NB4 (cell line): ENCODE results near the gene ELSPBP1.

Experiments
- DNase-seq: peaks from one replicate; pipeline ENCODE4 v3.0.0; 2010; ENCODE audit warnings: low read depth
- H3K4me3 ChIP-seq: one replicate; pipeline ENCODE4 v1.5.1; 2011; ENCODE audit warnings: mild to moderate bottlenecking, low read depth, low read length, moderate library complexity
- CTCF ChIP-seq: IDR thresholded peaks from one replicate; pipeline ENCODE4 v1.5.1; 2012; ENCODE audit warnings: low read depth, low read length
- MAX ChIP-seq: IDR thresholded peaks from 2 replicates; pipeline ENCODE4 v1.6.1; 2011; ENCODE audit warnings: low read depth, low read length
- MYC ChIP-seq: IDR thresholded peaks from 2 replicates; pipeline ENCODE4 v1.6.1; 2011; ENCODE audit warnings: low read depth, low read length
- POLR2A ChIP-seq: IDR thresholded peaks from 2 replicates; pipeline ENCODE4 v1.6.1; 2011; ENCODE audit warnings: mild to moderate bottlenecking; ENCODE audit not compliant: insufficient read length; ENCODE audit errors: extremely low read depth

ELSPBP1 gene

GRCh38 chr19:48030073-48030472, 35.6 kb downstream of the ELSPBP1 start:
- no peak for DNase-seq
- no peak overlapping the region for H3K4me3 ChIP-seq
- no peak for TF ChIP-seq CTCF
- TF ChIP-seq POLR2A, result no peak
- no peak for TF ChIP-seq MYC
- no peak for TF ChIP-seq MAX

GRCh38 chr19:48033604-48034003, 39.2 kb downstream of the ELSPBP1 start:
- TF ChIP-seq MAX, result no peak
- no peak for DNase-seq
- no peak overlapping the region for H3K4me3 ChIP-seq

- H3K4me3 ChIP-seq, result no peak overlapping the region
- TF ChIP-seq MYC (no peak), CTCF (no peak), POLR2A (no peak), MAX (no peak)
- no peak for DNase-seq
Measured at GRCh38 chr19:48036765-48037164, 42.3 kb downstream of the ELSPBP1 start.

- H3K4me3 ChIP-seq, result no peak overlapping the region
- DNase-seq, result no peak
- TF ChIP-seq CTCF, result no peak
- TF ChIP-seq MAX, result no peak
- TF ChIP-seq POLR2A, result no peak
- no peak for TF ChIP-seq MYC
Measured at GRCh38 chr19:48041877-48042580, 47.6 kb downstream of the ELSPBP1 start.

- H3K4me3 ChIP-seq, result no peak within 1 kb of the TSS
- TF ChIP-seq MYC (no peak), POLR2A (no peak), MAX (no peak), CTCF (no peak)
- DNase-seq, result no peak
Measured at GRCh38 chr19:48043675-48044258, 49.3 kb downstream of the ELSPBP1 start, which contains the start of gene CABP5. Gene CABP5 (minus strand): TSS chr19:48044079. CDS start chr19:48043922, 157 bp downstream.

- no peak for DNase-seq
- TF ChIP-seq MYC (no peak), POLR2A (no peak), MAX (no peak), CTCF (no peak)
- H3K4me3 ChIP-seq, result no peak overlapping the region
Measured at GRCh38 chr19:48044561-48044960, 50.1 kb downstream of the ELSPBP1 start.
